HepG2 (cell line): ENCODE data around the gene MYO1B. TPM values are rescaled to one million over a fixed set of nuclear protein-coding genes. Genes with fewer than 3 reads are reported as not detected.

Experiments used
- ATAC-seq: fragments of 200-7000 bp; cut with Tn5 transposase; 3 replicates; pipeline ENCODE4 v1.9.1; 2020; ENCODE audit warnings: mild to moderate bottlenecking, moderate library complexity
- BruUV-seq: library from RNA; stranded (reverse); fragments of 400-500 nt; replicated peaks from 2 replicates; lab custom pipeline; 2021; lab: Mats Ljungman, UMichigan
- CTCF ChIA-PET: fragments of 300-600 bp; formaldehyde crosslinking; extraction: SDS; loops from one replicate; lab custom pipeline; 2021; ENCODE audit warnings: low total read pairs, inconsistent platforms, low intra/inter-chr PET ratio; lab: Yijun Ruan, JAX
- POLR2A ChIA-PET: fragments of 350-600 bp; sonication (Branson Sonifier 250); formaldehyde crosslinking; loops from one replicate; lab custom pipeline; 2020; ENCODE audit warnings: antibody characterized with exemption, inconsistent platforms; lab: Yijun Ruan, JAX
- DNase-seq: peaks from one replicate; pipeline ENCODE4 v3.0.0-alpha.2; 2015; ENCODE audit warnings: low spot score
- FAIRE-seq: peaks from 3 replicates; lab custom pipeline; 2011; peaks lifted over from hg19 to GRCh38; lab: Jason Lieb, UNC
- H2AFZ ChIP-seq: one replicate; pipeline ENCODE4 v1.6.1; 2011; ENCODE audit warnings: low read length, inconsistent platforms
- H3K27ac ChIP-seq: fragments of 300-600 bp; 3 replicates; pipeline ENCODE4 v1.8.0; 2011; ENCODE audit warnings: mixed run types, mild to moderate bottlenecking, mixed read lengths, low read length, inconsistent platforms; ENCODE audit not compliant: insufficient read depth; ENCODE audit errors: extremely low read length
- H3K27me3 ChIP-seq, 2 experiments: fragments of 200-600 bp in 1 of 2; 2 replicates in 1 of 2; 3 replicates in 1 of 2; pipeline versions ENCODE4 v1.6.0 to v1.8.0; 2011; ENCODE audit warnings: low read length in 2 of 2, mild to moderate bottlenecking in 2 of 2, moderate library complexity in 2 of 2, inconsistent platforms in 1 of 2; ENCODE audit not compliant: insufficient read depth in 2 of 2, control insufficient read depth in 1 of 2
- H3K36me3 ChIP-seq, 2 experiments: fragments of 200-600 bp in 1 of 2; replicated peaks in 1 of 2; 2 replicates in 1 of 2; 3 replicates in 1 of 2; pipeline versions ENCODE4 v1.5.1 to v1.8.0; 2011; ENCODE audit warnings: low read length in 2 of 2, inconsistent platforms in 1 of 2; ENCODE audit not compliant: insufficient read depth in 2 of 2, control insufficient read depth in 1 of 2
- H3K4me1 ChIP-seq: 2 replicates; pipeline ENCODE4 v1.5.1; 2012; ENCODE audit warnings: low read length, inconsistent platforms; ENCODE audit not compliant: insufficient read depth
- H3K4me2 ChIP-seq: 2 replicates; pipeline ENCODE4 v1.6.0; 2011; ENCODE audit warnings: low read depth, low read length, inconsistent platforms
- H3K4me3 ChIP-seq, 3 experiments: fragments of 200-600 bp in 1 of 3; sonication (generic), shearing (Covaris generic) in 1 of 3; replicated peaks in 1 of 3; 2 replicates each; pipeline ENCODE4 v1.5.1; 2011 to 2016; ENCODE audit warnings: low read length in 3 of 3, inconsistent platforms in 2 of 3, low read depth in 2 of 3, mild to moderate bottlenecking in 2 of 3, control low read depth in 1 of 3, mixed read lengths in 1 of 3; ENCODE audit not compliant: insufficient read depth in 1 of 3
- H3K79me2 ChIP-seq: one replicate; pipeline ENCODE4 v1.6.1; 2011; ENCODE audit warnings: low read length, inconsistent platforms; ENCODE audit not compliant: insufficient read depth
- H3K9ac ChIP-seq: 2 replicates; pipeline ENCODE4 v1.6.0; 2011; ENCODE audit warnings: mild to moderate bottlenecking, low read depth, low read length, inconsistent platforms; ENCODE audit not compliant: insufficient read depth
- H3K9me3 ChIP-seq: 2 replicates; pipeline ENCODE4 v1.5.1; 2012; ENCODE audit warnings: mild to moderate bottlenecking, low read length
- H4K20me1 ChIP-seq: 2 replicates; pipeline ENCODE4 v1.6.0; 2011; ENCODE audit warnings: inconsistent platforms, mild to moderate bottlenecking, low read length, moderate library complexity; ENCODE audit not compliant: insufficient read depth
- ARID5B ChIP-seq: IDR thresholded peaks from 2 replicates; pipeline ENCODE4 v1.4.0; 2020; ENCODE audit warnings: mild to moderate bottlenecking, missing genetic modification reagents
- BCL6 ChIP-seq: IDR thresholded peaks from 2 replicates; pipeline ENCODE4 v1.6.1; 2016; ENCODE audit warnings: missing genetic modification reagents, missing compliant biosample characterization
- CCDC6 ChIP-seq: sonication (generic); formaldehyde crosslinking; IDR thresholded peaks from 2 replicates; pipeline ENCODE4 v1.8.1; 2022; ENCODE audit warnings: mild to moderate bottlenecking, missing genetic modification reagents, moderate library complexity
- CEBPG ChIP-seq: IDR thresholded peaks from 2 replicates; pipeline ENCODE4 v1.6.1; 2016
- E2F1 ChIP-seq: sonication (generic); formaldehyde crosslinking; IDR thresholded peaks from 2 replicates; pipeline ENCODE4 v1.5.0; 2020; ENCODE audit warnings: missing genetic modification reagents
- FOXA1 ChIP-seq, 2 experiments: fragments of 450-650 bp in 1 of 2; sonication (generic) in 1 of 2; formaldehyde crosslinking in 1 of 2; IDR thresholded peaks; 2 replicates each; pipeline versions ENCODE4 v1.4.0 to v1.6.1; 2016 to 2020; ENCODE audit warnings: missing genetic modification reagents in 1 of 2
- FOXA3 ChIP-seq: IDR thresholded peaks from 2 replicates; pipeline ENCODE4 v1.6.1; 2016; ENCODE audit warnings: missing genetic modification reagents, missing compliant biosample characterization
- FOXP1 ChIP-seq, 2 experiments: fragments of 450-650 bp in 1 of 2; IDR thresholded peaks; 2 replicates each; pipeline ENCODE4 v1.6.1; 2017 to 2018; ENCODE audit warnings: antibody characterized with exemption in 1 of 2
- HDAC2 ChIP-seq: sonication (generic); formaldehyde crosslinking; IDR thresholded peaks from 2 replicates; pipeline ENCODE4 v1.4.0; 2020; ENCODE audit warnings: missing genetic modification reagents
- HNF4A ChIP-seq: sonication (generic); formaldehyde crosslinking; IDR thresholded peaks from 2 replicates; pipeline ENCODE4 v1.4.0; 2020; ENCODE audit warnings: missing genetic modification reagents
- KLF13 ChIP-seq: sonication (generic); formaldehyde crosslinking; IDR thresholded peaks from 2 replicates; pipeline ENCODE4 v1.4.0; 2020; ENCODE audit warnings: mild to moderate bottlenecking, missing genetic modification reagents
- KLF16 ChIP-seq, 2 experiments: sonication (generic) in 1 of 2; formaldehyde crosslinking in 1 of 2; IDR thresholded peaks; 2 replicates each; pipeline versions ENCODE4 v1.6.1 to v1.8.0; 2016 to 2023; ENCODE audit warnings: missing genetic modification reagents in 2 of 2, missing compliant biosample characterization in 1 of 2
- MAFK ChIP-seq, 2 experiments: IDR thresholded peaks in 1 of 2; conservative IDR thresholded peaks in 1 of 2; 2 replicates each; pipeline ENCODE4 v1.6.1; 2011; ENCODE audit warnings: improper control_type of control experiment in 2 of 2, low read length in 2 of 2
- MIXL1 ChIP-seq: IDR thresholded peaks from 2 replicates; pipeline ENCODE4 v1.6.1; 2016
- NFYC ChIP-seq: IDR thresholded peaks from 2 replicates; pipeline ENCODE4 v1.6.1; 2016; ENCODE audit warnings: missing genetic modification reagents, missing compliant biosample characterization
- NR2F2 ChIP-seq: IDR thresholded peaks from 2 replicates; pipeline ENCODE4 v1.6.1; 2012; ENCODE audit warnings: low read depth, inconsistent platforms, borderline replicate concordance
- RCOR2 ChIP-seq: IDR thresholded peaks from 2 replicates; pipeline ENCODE4 v1.6.1; 2016; ENCODE audit warnings: missing biosample characterization, missing genetic modification reagents
- ZNF17 ChIP-seq: sonication (generic); formaldehyde crosslinking; IDR thresholded peaks from 2 replicates; pipeline ENCODE4 v1.5.0; 2020; ENCODE audit warnings: mild to moderate bottlenecking, missing genetic modification reagents
- ZNF337 ChIP-seq: sonication (generic); formaldehyde crosslinking; IDR thresholded peaks from 2 replicates; pipeline ENCODE4 v1.5.1; 2020; ENCODE audit warnings: missing genetic modification reagents, low read depth, mild to moderate bottlenecking, borderline replicate concordance
- ZNF557 ChIP-seq: sonication (generic); formaldehyde crosslinking; IDR thresholded peaks from 2 replicates; pipeline ENCODE4 v1.4.0; 2020; ENCODE audit warnings: missing genetic modification reagents
- ZNF672 ChIP-seq: sonication (generic); formaldehyde crosslinking; IDR thresholded peaks from 2 replicates; pipeline ENCODE4 v1.8.1; 2022; ENCODE audit warnings: missing genetic modification reagents
- ZNF792 ChIP-seq: IDR thresholded peaks from 2 replicates; pipeline ENCODE4 v1.6.1; 2016
- WGBS: methylation state at CpG from one replicate; pipeline ENCODE4 v1.1.6; 2017; ENCODE audit warnings: low lambda C conversion rate; 5-methylcytosine and 5-hydroxymethylcytosine counted together
- in situ Hi-C: cut with HindIII; loops from 2 replicates; pipeline ENCODE4 v1.10.0; 2017; ENCODE audit warnings: low pct_unique_long_range_greater_than_20kb; ENCODE audit not compliant: extremely low pct_ligation_motif_present
- intact Hi-C: fragments of 100-400 bp; cut with micrococcal nuclease; formaldehyde crosslinking; loops from one replicate; pipeline ENCODE4 v1.10.0; 2022; ENCODE audit not compliant: unreplicated experiment
- polyA plus RNA-seq, 8 experiments: library from polyadenylated mRNA; depleted of rRNA in 3 of 8; stranded (reverse) in 7 of 8; unstranded in 1 of 8; fragments of >200 nt; fragmentation: Illumina TruSeq in 4 of 8; extraction: Trizol in 4 of 8; gene quantifications; 2 replicates each; pipeline versions ENCODE4 v1.2.1 to v1.2.3, GENCODE V29; 2011 to 2016; ENCODE audit warnings: low read depth in 4 of 8, missing spikeins in 1 of 8, mixed read lengths in 1 of 8; ENCODE audit not compliant: insufficient read depth in 1 of 8
- total RNA-seq, 5 experiments: library from RNA; depleted of rRNA; stranded (reverse); fragments of >200 nt; fragmentation: Illumina TruSeq; extraction: Trizol; gene quantifications; 2 replicates each; pipeline ENCODE4 v1.2.3, GENCODE V29; 2016; ENCODE audit warnings: low read depth in 1 of 5

The MYO1B gene
- total and polyA plus RNA-seq, 2 of the 13 experiments (the other 11 are each of a cell fraction or from before 2014, with no cell fraction given) = 36.9 to 89.8 TPM

- TF ChIP-seq KLF13 (CRISPR knock-in tag) (no peak), ZNF557 (CRISPR knock-in tag) (no peak), ZNF17 (CRISPR knock-in tag) (no peak), NR2F2 (no peak), MIXL1 (no peak), BCL6 (no peak)
Measured at GRCh38 chr2:191262436-191262835, 17.2 kb downstream of the MYO1B start (continued).

- ATAC-seq (peak; percentile 91), FAIRE-seq (peak; percentile 15), DNase-seq (peak; percentile 50)
- Histone ChIP-seq H3K4me2 (peak overlapping the region; percentile 46), H2AFZ (no peak overlapping the region), H3K4me1 (peaks cover 73% of the 10 kb centered on the region), H3K9ac (no peak overlapping the region), H4K20me1 (no peaks in the 10 kb centered on the region; the same call in 1 of the 2 replicates), H3K27me3 (no peaks in the 10 kb centered on the region), H3K9me3 (no peaks in the 10 kb centered on the region), H3K79me2 (peaks cover 100% of the 10 kb centered on the region), H3K27ac (peak overlapping the region; percentile 27), H3K36me3 (no peaks in the 10 kb centered on the region), H3K4me3 (peak overlapping the region in 1 of 3 experiments; percentile 0; a peak in 2 of 6 replicates)
- WGBS = 7% methylated on average over 2 of the region's 2 CpGs
- CTCF ChIA-PET = no interaction called here
- BruUV-seq = no TSS peak
- intact Hi-C loops (loop anchor here (1.0 kb wide), 1 partner anchor 39 kb away; no protein-coding TSS in a partner anchor), in situ Hi-C loops (no loop called here)
- POLR2A ChIA-PET = interaction anchor here (1.5 kb wide), 2 partner anchors 10 to 16 kb away, joined by 4 to 8 read pairs; no protein-coding TSS in a partner anchor
- TF ChIP-seq ARID5B (CRISPR knock-in tag) (peak; percentile 68), ZNF672 (no peak), CCDC6 (CRISPR knock-in tag) (no peak), HDAC2 (peak; percentile 45; the same call in 1 of the 2 replicates), ZNF792 (CRISPR knock-in tag) (no peak), FOXA1 (IDR thresholded peaks at IDR 0.05) (no peak), FOXA1 (CRISPR knock-in tag; IDR thresholded peaks at IDR 0.05) (0 out of 2 replicates have a peak, but pooled peaks have one; percentile 31), FOXP1 (IDR thresholded peaks at IDR 0.05) (peak; percentile 57; the same call in 1 of the 2 replicates), FOXP1 (CRISPR knock-in tag; IDR thresholded peaks at IDR 0.05) (peak; percentile 76), MAFK (conservative IDR thresholded peaks at IDR 0.05 in 1 of 2, IDR thresholded peaks at IDR 0.05 in 1 of 2; ENCODE audit: low read length in 2 of 2) (no peak), KLF16 (CRISPR knock-in tag; IDR thresholded peaks at IDR 0.05) (peak in 1 of 2 experiments; percentile 13; a peak in 1 of 4 replicates), HNF4A (CRISPR knock-in tag) (0 out of 2 replicates have a peak, but pooled peaks have one; percentile 14), NFYC (CRISPR knock-in tag) (no peak), E2F1 (no peak), FOXA3 (CRISPR knock-in tag) (peak; percentile 66; the same call in 1 of the 2 replicates), ZNF337 (CRISPR knock-in tag) (0 out of 2 replicates have a peak, but pooled peaks have one; percentile 42), CEBPG (peak; percentile 53; the same call in 1 of the 2 replicates), RCOR2 (0 out of 2 replicates have a peak, but pooled peaks have one; percentile 45)
Measured at GRCh38 chr2:191263050-191263449, 17.8 kb downstream of the MYO1B start.
